GM12891 (cell line): ENCODE data around the gene SLC22A2.
"Not testable (repeated sequence)": the region's sequence is repeated elsewhere in the genome, so short reads cannot be mapped to it uniquely, and the experiment has no call there.

Experiments
- DNase-seq: peaks from one replicate; pipeline ENCODE4 v3.0.0; 2011; ENCODE audit warnings: low spot score; ENCODE audit not compliant: insufficient read length
- FAIRE-seq: peaks from 2 replicates; lab custom pipeline; 2011; peaks lifted over from hg19 to GRCh38; lab: Jason Lieb, UNC
- PAX5 ChIP-seq: IDR thresholded peaks from 2 replicates; pipeline ENCODE4 v1.6.1; 2011; ENCODE audit warnings: low read length, moderate library complexity, mild to moderate bottlenecking; ENCODE audit not compliant: insufficient read depth, severe bottlenecking
- POLR2A ChIP-seq: IDR thresholded peaks from 2 replicates; pipeline ENCODE4 v1.6.1; 2011; ENCODE audit warnings: low read depth, low read length, control low read depth
- POLR2AphosphoS5 ChIP-seq: IDR thresholded peaks from 2 replicates; pipeline ENCODE4 v1.6.1; 2011; ENCODE audit warnings: low read depth, low read length, control low read depth
- POU2F2 ChIP-seq: IDR thresholded peaks from 2 replicates; pipeline ENCODE4 v1.6.1; 2011; ENCODE audit warnings: low read depth, mild to moderate bottlenecking, control low read depth, low read length, moderate library complexity
- SPI1 ChIP-seq: IDR thresholded peaks from 2 replicates; pipeline ENCODE4 v1.6.1; 2011; ENCODE audit warnings: low read depth, low read length, control low read depth
- TAF1 ChIP-seq: IDR thresholded peaks from 2 replicates; pipeline ENCODE4 v1.6.1; 2011; ENCODE audit warnings: low read depth, low read length, control low read depth

SLC22A2 gene

DNA sequence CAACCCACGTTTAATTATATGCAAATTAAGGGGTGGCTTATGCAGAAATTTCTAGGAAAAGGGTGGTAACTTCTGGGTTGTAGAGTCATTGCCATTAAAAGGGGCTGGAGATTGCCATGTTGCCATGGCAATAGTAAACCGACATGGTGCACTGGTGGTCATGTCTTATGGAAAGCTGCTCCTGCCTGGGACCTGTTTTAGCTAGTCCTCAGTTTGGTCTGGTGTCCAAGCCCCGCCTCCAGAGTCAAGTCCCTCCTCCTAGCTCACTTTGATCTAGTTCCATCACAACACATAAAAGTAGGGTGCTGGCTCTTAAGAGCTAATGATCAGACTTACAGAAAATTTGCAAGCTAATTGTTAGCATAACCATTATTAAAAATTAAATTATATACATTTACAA lies 5.3 kb downstream of the SLC22A2 start:
- DNase-seq: no peak
- TF ChIP-seq TAF1 (no peak), POLR2A (no peak), PAX5 (no peak), POLR2AphosphoS5 (no peak), POU2F2 (no peak), SPI1 (no peak)
- no peak for FAIRE-seq

- FAIRE-seq (no peak), DNase-seq (no peak)
- TF ChIP-seq POLR2AphosphoS5: no peak
- no peak for TF ChIP-seq TAF1
- no peak for TF ChIP-seq POU2F2
- no peak for TF ChIP-seq PAX5
- no peak for TF ChIP-seq POLR2A
- TF ChIP-seq SPI1: no peak
Measured at GRCh38 chr6:160252073-160252813, 6.4 kb downstream of the SLC22A2 start.

DNA sequence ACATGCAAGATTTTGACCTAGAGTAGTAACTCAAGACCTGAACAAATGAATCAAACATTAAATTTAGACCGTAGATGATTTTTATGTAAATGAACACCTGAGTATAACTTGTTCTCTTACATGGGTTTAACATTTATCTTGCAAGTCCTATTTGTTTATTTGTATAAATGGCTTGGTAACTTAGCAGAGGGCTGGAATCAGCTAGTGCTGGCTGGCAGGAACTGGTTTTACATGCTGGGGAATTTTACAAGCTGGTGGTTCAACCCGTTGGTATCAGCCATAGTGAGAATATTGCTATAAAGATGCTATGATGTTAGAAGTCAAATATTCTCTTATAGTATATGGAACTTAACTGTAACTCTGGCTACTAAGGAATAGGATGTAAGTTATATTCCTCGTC lies 8.9 kb downstream of the SLC22A2 start:
- FAIRE-seq (no peak), DNase-seq (no peak)
- TF ChIP-seq SPI1 (no peak), POLR2A (no peak), PAX5 (no peak), POLR2AphosphoS5 (no peak), TAF1 (no peak)

- DNase-seq (no peak), FAIRE-seq (no peak)
- TF ChIP-seq SPI1: no peak
- no peak for TF ChIP-seq PAX5
- no peak for TF ChIP-seq POLR2A
- TF ChIP-seq TAF1: no peak
- no peak for TF ChIP-seq POU2F2
- TF ChIP-seq POLR2AphosphoS5: no peak
Measured at GRCh38 chr6:160248538-160248937, 10.1 kb downstream of the SLC22A2 start.

DNA sequence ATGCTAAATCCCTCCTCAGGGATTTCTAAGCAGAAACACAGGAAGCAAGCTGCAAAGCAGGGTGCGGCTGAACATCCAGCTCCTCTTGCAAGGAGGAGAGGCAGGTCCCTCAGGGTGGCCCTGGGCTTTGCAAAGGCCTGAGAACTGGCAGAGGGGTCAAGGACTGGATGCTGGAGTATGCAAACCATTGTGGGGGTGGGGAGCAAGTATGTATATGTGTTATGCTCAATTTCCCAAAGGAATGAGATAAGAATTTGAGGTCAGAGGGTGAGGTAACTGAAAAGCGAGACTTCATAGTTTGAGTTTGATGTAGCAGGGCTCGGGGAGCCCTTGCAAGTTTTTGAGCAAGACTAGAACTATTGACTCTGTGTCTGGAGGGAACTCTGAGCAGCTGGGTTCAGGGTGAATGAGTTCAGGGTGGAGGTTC lies 11.2 kb downstream of the SLC22A2 start:
- no peak for DNase-seq
- TF ChIP-seq TAF1: no peak
- no peak for TF ChIP-seq POLR2A
- TF ChIP-seq PAX5: no peak
- TF ChIP-seq SPI1: no peak
- TF ChIP-seq POLR2AphosphoS5: no peak
- no peak for TF ChIP-seq POU2F2
- FAIRE-seq: no peak

- TF ChIP-seq PAX5 (no peak), POLR2AphosphoS5 (no peak), TAF1 (no peak), POLR2A (no peak), SPI1 (no peak), POU2F2 (no peak)
- DNase-seq (no peak), FAIRE-seq (no peak)
Measured at GRCh38 chr6:160240691-160241084, 17.9 kb downstream of the SLC22A2 start.

DNA sequence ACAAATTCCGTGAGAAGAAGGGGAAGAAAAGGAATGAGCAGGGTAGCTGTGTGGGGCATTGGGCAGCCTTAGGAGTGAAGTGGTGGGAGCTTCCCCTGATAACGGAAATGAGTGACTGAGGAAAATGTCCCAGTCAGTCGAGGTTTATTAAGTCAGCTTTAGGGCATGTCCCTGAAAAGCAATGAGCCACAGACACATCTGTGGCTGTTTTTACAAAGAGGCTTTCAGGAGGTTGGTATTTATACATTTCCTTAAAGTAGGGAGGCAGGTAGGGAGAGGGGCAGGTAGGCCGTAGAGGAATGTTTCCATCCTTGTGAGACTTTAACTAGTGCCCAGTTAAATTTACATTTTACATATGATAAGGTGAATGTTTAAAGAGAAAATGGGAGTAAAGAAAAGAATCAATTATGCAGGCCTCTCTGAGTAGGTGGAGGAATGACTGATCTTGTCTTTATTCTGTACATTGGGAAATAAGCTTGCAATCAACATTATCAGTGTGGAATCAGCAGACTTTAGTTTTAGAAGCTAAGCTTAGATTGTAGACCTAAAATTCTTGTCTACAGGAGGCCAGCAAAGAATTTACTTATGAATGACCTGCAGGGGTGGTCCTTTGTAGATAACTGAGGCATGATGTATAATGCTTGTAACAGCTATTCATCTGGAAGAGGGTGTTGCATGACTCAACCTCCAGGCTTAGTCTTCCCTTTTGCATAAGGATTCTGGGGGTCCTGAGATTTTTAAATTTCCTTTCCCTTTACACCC lies 18.5 kb downstream of the SLC22A2 start:
- TF ChIP-seq POU2F2 (no peak), PAX5 (no peak), SPI1 (no peak), POLR2AphosphoS5 (no peak), TAF1 (no peak), POLR2A (no peak)
- DNase-seq (no peak), FAIRE-seq (no peak)

DNA sequence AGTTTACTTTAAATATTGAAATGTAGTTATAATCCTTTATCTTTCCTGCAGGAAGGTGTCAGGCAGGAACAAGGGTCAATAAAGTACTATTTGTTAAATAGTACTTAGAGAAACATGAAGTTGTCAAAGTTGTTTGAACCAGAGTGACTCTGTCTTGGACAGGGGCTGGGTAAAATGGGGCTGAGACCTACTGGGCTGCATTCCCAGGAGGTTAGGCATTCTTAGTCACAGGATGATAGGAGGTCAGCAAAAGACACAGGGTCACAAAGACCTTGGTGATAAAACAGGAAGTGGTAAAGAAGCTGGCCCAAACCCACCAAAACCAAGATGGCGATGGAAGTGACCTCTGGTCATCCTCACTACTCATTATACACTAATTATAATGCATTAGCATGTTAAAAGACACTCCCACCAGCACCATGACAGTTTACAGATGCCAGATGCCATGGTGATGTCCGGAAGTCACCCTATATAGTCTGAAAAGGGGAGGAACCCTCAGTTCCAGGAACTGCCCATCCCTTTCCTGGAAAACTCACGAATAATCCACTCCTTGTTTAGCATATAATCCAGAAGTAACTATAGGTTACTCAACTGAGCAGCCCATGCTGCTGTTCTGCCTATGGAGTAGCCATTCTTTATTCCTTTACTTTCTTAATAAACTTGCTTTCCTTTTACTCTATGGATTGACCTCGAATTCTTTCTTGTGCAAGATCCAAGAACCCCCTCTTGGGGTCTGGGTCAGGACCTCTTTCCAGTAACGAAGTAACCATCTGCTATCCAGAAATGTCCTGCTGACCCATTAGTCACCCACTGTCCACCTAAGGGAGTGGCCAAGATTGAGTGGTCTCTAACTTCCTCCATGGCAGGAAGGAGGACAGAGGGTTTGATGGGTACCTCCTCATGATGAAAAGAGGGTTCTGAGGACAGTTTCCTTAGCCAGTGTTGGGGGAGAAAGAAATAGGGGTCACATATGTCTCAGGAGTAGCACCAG lies 19.6 kb downstream of the SLC22A2 start:
- DNase-seq (no peak), FAIRE-seq (no peak)
- TF ChIP-seq POLR2A: no peak
- TF ChIP-seq SPI1: no peak
- no peak for TF ChIP-seq POU2F2
- TF ChIP-seq TAF1: no peak

DNA sequence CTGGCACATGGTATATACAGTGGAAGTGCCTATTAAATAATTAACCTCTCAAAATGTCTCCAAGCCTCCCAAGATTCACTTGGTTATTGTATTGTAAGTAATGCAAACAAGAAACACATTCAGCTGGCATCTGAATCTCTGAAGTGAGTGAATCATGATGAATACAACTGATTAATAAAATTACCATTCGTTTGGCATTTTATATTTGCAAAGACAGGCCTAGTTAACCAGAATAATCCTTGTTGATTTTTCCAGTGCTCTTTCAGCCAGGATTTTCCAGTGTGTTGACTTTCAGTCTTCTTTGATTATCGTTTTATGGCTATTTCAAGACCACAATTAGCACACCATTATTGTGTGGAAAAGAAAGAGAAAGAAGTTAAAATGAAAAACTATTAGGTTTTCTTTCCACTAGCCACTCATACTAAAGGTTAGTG lies 20.3 kb downstream of the SLC22A2 start:
- TF ChIP-seq PAX5 (no peak), POLR2A (no peak), POU2F2 (no peak), SPI1 (no peak), POLR2AphosphoS5 (no peak), TAF1 (no peak)
- no peak for FAIRE-seq
- no peak for DNase-seq

DNA sequence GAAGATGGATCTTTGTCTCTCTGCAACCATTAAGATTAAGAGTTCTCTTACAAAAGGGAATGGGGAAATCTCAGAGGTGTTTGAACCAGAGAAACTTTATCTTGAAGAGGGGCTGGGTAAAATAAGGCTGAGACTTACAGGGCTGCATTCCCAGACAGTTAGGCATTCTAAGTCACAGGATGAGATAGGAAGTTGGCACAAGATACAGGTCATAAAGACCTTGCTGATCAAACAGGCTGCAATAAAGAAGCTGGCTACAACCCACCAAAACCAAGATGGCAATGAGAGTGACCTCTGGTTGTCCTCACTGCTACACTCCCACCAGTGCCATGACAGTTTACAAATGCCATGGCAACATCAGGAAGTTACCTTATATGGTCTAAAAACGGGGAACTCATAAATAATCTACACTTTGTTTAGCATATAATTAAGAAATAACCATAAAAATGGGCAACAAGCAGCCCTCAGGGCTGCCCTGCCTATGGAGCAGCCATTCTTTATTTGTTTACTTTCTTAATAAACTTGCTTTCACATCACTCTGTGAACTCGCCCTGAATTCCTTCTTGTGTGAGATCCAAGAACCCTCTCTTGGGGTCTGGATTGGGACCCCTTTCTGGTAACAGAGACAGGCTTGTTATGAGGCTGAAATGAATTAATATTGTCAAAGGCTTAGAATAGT lies 20.9 kb downstream of the SLC22A2 start:
- not testable (repeated sequence) for DNase-seq, FAIRE-seq

DNA sequence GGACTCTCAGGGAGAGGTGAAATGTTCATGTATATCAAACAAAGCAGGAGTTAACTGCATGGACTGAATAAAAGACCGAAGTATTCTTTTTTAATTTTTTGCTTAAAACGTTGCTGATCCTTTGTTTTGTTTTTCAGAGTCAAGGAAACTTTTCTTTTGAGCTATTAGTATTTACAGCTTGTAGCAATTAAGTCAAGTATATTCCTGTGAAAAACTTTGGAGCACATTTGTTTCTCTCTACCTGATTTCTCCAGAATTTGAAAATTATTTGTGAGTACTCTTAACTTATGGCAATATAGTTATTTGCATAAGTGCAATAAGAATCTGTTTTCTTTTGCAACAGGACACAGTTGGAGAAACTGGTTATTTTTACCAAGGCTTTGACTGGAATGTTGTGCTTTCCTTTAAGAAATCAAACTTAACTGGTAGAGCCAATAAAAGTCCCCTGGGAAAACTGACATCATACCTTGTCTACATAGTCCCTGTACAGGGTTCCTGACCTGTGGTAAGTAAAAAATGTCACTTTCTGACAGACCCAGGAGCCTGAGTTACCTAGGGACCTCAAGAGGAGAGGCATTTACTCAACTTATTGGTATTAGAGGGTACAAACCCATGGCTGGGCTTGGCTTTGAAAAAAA lies 22.3 kb downstream of the SLC22A2 start:
- DNase-seq, FAIRE-seq: not testable (repeated sequence)

GRCh38 chr6:160233950-160234640 lies 24.5 kb downstream of the SLC22A2 start:
- not testable (repeated sequence) for FAIRE-seq

More at GRCh38 chr6:160233950-160234640, 24.5 kb downstream of the SLC22A2 start:
- not testable (repeated sequence) for DNase-seq
